ENCODE measurements around the gene AKNAD1. TPM values are rescaled to one million over a fixed set of nuclear protein-coding genes. Genes with fewer than 3 reads are reported as not detected.

Gene AKNAD1
- total RNA-seq, 1 experiment from 2014 or later = 7.2 TPM

DNA sequence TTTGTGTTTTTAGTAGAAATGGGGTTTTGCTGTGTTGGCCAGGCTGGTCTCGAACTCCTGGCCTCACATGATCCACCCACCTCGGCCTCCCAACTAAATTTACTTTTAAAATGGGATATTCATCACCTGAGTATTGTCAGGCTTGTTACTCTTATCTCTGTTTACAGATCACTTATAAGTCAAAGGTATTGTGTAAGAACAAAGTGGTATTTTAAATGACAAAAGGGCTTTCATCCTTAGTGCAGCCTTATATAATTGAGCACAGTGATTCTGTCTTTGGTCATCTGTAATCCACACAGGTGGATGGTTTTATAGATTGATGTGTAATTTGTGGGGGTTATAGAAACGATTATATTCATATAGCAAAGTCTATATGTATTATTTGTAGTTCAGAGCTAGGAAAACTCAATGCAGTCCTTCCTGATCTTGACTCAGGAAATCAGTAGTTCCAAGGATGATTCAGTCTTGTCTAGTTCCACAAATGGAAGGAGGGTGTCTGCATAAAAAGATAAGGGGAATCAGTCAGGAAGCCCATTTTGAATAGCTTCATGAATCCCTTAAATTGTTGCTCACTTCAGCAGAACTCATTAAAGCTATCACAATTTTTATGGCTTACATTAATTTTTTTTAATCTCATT lies 75.8 kb downstream of the AKNAD1 start:
- H3K9me3 Mint-ChIP-seq (ENCODE audit: unreplicated experiment) = peaks cover 4% of the 10 kb centered on the region
- H3K4me1 Mint-ChIP-seq (ENCODE audit: insufficient read depth, unreplicated experiment) = peaks cover 7% of the 10 kb centered on the region
- CTCF ChIA-PET = no interaction called here
- no peaks in the 10 kb centered on the region for H3K27me3 Mint-ChIP-seq (ENCODE audit: insufficient read depth, unreplicated experiment)
- no peak overlapping the region for H3K4me3 Mint-ChIP-seq (ENCODE audit: unreplicated experiment)
- TF ChIP-seq, protein P1, sequence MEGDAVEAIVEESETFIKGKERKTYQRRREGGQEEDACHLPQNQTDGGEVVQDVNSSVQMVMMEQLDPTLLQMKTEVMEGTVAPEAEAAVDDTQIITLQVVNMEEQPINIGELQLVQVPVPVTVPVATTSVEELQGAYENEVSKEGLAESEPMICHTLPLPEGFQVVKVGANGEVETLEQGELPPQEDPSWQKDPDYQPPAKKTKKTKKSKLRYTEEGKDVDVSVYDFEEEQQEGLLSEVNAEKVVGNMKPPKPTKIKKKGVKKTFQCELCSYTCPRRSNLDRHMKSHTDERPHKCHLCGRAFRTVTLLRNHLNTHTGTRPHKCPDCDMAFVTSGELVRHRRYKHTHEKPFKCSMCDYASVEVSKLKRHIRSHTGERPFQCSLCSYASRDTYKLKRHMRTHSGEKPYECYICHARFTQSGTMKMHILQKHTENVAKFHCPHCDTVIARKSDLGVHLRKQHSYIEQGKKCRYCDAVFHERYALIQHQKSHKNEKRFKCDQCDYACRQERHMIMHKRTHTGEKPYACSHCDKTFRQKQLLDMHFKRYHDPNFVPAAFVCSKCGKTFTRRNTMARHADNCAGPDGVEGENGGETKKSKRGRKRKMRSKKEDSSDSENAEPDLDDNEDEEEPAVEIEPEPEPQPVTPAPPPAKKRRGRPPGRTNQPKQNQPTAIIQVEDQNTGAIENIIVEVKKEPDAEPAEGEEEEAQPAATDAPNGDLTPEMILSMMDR (IDR thresholded peaks at IDR 0.05; ENCODE audit: unreplicated experiment) = no peak
- no peak overlapping the region for H3K27ac Mint-ChIP-seq (ENCODE audit: low read depth, unreplicated experiment)
- no TSS peak for BruUV-seq (replicated peaks)
- intact Hi-C loops (cut with micrococcal nuclease) = no loop called here
- no peak for DNase-seq (ENCODE audit: unreplicated experiment)
- peaks cover 76% of the 10 kb centered on the region for H3K36me3 Mint-ChIP-seq (ENCODE audit: insufficient read depth, unreplicated experiment)
- POLR2A ChIA-PET = interaction anchor here (1.1 kb wide), 1 partner anchor 27 kb away, joined by 5 read pairs; no protein-coding TSS in a partner anchor

DNA sequence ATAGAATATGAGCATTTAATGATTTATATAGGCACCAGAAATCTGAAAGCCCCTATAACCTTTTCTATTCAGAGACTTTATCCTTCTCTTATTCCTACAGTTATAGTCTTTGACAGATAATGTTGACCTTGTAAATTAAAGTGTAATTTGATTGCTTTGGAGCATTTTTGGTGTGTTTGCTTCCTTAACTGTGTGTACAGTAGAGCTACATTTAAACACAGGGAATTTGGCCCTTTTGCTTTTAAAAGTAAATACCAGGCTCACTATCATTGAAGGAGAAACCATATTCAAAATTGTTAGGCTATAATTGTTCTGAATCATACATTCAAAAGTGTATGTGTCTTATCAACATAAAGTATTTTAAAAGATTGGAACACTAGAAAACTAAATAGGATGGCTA lies 77.4 kb downstream of the AKNAD1 start:
- peaks cover 7% of the 10 kb centered on the region for H3K4me1 Mint-ChIP-seq (ENCODE audit: insufficient read depth, unreplicated experiment)
- CTCF ChIA-PET = interaction anchor here (1.0 kb wide), 1 partner anchor 119 kb away, joined by 4 read pairs; no protein-coding TSS in a partner anchor
- POLR2A ChIA-PET = interaction anchor here (0.9 kb wide), 1 partner anchor 31 kb away, joined by 5 read pairs; no protein-coding TSS in a partner anchor
- H3K9me3 Mint-ChIP-seq (ENCODE audit: unreplicated experiment) = no peaks in the 10 kb centered on the region
- peaks cover 76% of the 10 kb centered on the region for H3K36me3 Mint-ChIP-seq (ENCODE audit: insufficient read depth, unreplicated experiment)
- H3K4me3 Mint-ChIP-seq (ENCODE audit: unreplicated experiment) = no peak overlapping the region
- no peaks in the 10 kb centered on the region for H3K27me3 Mint-ChIP-seq (ENCODE audit: insufficient read depth, unreplicated experiment)
- intact Hi-C loops (cut with micrococcal nuclease) = no loop called here
- no peak overlapping the region for H3K27ac Mint-ChIP-seq (ENCODE audit: low read depth, unreplicated experiment)
- BruUV-seq (replicated peaks) = no TSS peak
- TF ChIP-seq, protein P1 (IDR thresholded peaks at IDR 0.05; ENCODE audit: unreplicated experiment) = no peak
- DNase-seq (ENCODE audit: unreplicated experiment) = no peak

DNA sequence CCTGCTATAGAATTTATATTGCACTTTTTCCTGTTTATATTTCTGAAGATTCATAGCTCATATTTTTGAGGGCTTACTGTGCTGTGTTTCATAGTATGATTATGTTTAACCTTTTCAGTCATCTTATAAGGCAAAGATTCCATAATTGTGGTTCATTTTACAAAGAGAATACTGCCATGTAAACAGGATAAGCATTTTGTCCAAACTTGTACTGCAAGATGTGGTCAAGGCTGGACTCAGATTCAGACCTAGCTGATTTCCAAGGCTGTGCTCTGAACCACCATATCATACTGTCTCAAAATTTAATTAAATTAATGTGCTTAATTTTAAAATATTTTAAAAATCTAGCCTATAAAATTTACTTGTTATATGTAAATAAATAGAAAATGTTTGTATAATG lies 79.1 kb downstream of the AKNAD1 start:
- TF ChIP-seq, protein P1 (IDR thresholded peaks at IDR 0.05; ENCODE audit: unreplicated experiment) = no peak
- Mint-ChIP-seq H3K36me3 (ENCODE audit: insufficient read depth, unreplicated experiment) (peaks cover 76% of the 10 kb centered on the region), H3K9me3 (ENCODE audit: unreplicated experiment) (no peaks in the 10 kb centered on the region), H3K27ac (ENCODE audit: low read depth, unreplicated experiment) (no peak overlapping the region), H3K27me3 (ENCODE audit: insufficient read depth, unreplicated experiment) (no peaks in the 10 kb centered on the region), H3K4me1 (ENCODE audit: insufficient read depth, unreplicated experiment) (peaks cover 7% of the 10 kb centered on the region), H3K4me3 (ENCODE audit: unreplicated experiment) (no peak overlapping the region)
- intact Hi-C loops (cut with micrococcal nuclease) = no loop called here
- CTCF ChIA-PET = no interaction called here
- DNase-seq (ENCODE audit: unreplicated experiment) = no peak
- BruUV-seq (replicated peaks) = no TSS peak
- POLR2A ChIA-PET = interaction anchor here (1.7 kb wide), 1 partner anchor 16 kb away, joined by 4 read pairs; no protein-coding TSS in a partner anchor

DNA sequence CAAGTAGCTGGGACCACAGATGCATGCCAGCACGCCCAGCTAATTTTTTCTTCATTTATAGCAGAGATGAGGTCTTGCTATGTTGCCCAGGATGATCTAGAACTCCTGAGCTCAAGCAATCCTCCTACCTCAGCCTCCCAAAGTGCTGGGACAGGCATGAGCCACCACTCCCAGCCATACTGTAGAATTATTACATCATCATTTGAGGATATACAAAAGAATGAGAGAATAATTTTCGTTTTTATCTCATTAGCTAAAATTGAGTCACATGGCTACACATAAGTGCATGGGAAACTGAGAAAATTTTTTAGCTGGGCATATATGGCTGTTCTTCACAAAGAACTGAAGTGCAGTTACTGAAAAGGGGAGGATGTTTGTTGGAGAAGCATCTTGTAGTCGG lies 89.2 kb downstream of the AKNAD1 start:
- ChIA-PET CTCF (interaction anchor here (0.6 kb wide), 2 partner anchors 66 to 149 kb away, joined by 3 read pairs; no protein-coding TSS in a partner anchor), POLR2A (interaction anchor here (1.0 kb wide), 1 partner anchor 32 kb away, joined by 3 read pairs; no protein-coding TSS in a partner anchor)
- H3K4me1 Mint-ChIP-seq (ENCODE audit: insufficient read depth, unreplicated experiment) = no peaks in the 10 kb centered on the region
- no peaks in the 10 kb centered on the region for H3K9me3 Mint-ChIP-seq (ENCODE audit: unreplicated experiment)
- DNase-seq (ENCODE audit: unreplicated experiment) = no peak
- intact Hi-C loops (cut with micrococcal nuclease) = no loop called here
- BruUV-seq (replicated peaks) = no TSS peak
- no peak overlapping the region for H3K4me3 Mint-ChIP-seq (ENCODE audit: unreplicated experiment)
- TF ChIP-seq, protein P1 (IDR thresholded peaks at IDR 0.05; ENCODE audit: unreplicated experiment) = no peak
- H3K27ac Mint-ChIP-seq (ENCODE audit: low read depth, unreplicated experiment) = no peak overlapping the region
- H3K27me3 Mint-ChIP-seq (ENCODE audit: insufficient read depth, unreplicated experiment) = no peaks in the 10 kb centered on the region
- peaks cover 41% of the 10 kb centered on the region for H3K36me3 Mint-ChIP-seq (ENCODE audit: insufficient read depth, unreplicated experiment)
